ENCODE results near the gene MOV10L1.

The MOV10L1 gene

DNA sequence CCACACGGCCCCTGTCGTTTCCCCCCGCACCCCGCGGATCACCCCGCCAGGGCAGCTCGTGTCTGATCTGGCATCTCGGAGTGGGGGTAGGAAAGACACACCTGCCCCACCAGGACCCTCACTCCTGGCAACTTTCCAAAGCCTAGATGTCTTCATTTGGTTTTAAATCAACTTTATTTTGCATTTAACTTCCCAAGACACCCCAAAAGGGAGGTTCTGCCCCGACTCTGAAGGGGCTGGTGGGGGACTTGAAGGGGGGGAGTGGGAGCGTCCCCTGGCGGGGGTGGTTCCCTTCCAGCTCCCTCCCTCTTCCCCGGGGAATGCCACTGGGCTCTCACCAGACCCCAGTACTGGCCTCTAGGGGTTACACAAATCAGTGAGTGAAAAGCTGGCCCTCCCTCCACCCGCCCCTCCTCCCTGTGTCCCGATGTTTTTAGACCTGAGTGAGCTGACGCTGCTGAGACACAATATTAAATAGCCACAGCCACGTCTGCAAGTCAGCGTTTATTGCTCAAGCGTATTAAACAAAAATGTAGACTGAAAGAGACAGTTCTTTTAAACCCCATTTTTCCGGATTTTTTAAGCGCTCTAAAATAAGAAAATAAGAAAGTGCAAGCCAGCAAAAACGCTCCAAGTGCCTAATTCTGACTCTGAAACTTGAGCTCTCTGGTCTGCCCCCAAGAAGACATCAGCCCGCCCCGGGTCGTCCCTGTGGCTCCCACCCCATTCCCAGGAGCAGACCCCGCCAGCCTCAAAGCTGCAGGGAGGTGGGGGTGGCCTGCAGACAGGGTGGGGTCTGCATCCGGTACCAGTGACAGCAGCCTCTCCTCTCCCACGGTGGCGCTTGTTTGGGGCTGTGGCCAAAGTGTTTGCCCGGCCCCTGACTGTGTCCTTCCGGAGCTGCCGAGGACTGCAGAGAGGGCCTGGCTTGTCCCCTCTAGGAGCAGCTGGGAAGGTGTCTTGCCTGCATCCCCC, 30.6 kb upstream of the MOV10L1 start:
- no peak for DNase-seq

DNA sequence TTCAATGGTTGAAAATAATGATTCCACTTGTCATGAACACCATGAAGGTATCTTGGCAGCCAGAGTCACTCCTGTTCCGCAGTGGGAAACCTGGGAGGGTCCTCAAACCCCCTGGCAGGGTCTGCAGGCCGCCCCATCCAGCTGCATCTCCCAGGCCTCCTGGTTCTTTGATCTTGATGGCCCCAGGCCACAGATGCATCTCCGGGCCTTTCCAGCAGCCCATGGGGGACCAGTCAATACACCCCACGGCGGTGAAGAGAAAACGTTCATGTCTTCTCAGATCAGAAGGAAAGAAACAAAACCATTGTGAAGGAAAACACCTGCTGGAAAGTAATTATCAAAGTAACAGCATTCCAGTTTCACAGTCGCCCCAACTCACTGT, 29.9 kb upstream of the MOV10L1 start:
- no peak for DNase-seq

DNA sequence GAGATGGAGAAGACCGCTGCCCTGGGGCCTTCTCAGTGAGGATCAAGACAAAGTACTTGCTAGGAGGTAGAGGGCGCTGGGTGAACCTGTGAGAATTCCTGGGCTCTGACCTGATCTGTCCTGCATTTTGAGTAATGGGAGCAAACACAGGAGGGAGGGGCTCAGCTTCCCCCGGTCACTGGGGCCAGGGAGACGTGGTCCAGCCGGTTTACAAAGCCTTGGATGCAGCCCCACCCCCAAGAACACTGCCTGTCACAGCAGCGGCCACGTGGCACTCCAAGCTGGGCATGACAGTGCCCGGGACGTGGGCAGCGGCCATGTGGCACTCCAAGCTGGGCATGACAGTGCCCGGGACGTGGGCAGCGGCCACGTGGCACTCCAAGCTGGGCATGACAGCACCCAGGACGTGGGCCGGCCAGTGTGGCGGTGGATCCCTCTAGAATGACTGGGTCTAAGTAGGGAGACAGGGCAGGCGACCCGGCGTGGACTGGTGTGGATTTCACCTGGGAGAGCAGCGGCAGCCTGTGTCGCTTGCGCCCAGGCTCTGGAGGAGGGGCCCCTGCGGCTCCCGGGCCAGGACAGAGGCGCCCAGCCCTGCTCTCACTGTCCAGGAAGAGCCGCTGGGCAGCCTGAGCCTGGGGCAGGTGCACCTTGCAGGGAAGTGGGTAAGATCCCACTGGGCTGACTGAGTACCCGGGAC, 29.2 kb upstream of the MOV10L1 start:
- DNase-seq = no peak

DNA sequence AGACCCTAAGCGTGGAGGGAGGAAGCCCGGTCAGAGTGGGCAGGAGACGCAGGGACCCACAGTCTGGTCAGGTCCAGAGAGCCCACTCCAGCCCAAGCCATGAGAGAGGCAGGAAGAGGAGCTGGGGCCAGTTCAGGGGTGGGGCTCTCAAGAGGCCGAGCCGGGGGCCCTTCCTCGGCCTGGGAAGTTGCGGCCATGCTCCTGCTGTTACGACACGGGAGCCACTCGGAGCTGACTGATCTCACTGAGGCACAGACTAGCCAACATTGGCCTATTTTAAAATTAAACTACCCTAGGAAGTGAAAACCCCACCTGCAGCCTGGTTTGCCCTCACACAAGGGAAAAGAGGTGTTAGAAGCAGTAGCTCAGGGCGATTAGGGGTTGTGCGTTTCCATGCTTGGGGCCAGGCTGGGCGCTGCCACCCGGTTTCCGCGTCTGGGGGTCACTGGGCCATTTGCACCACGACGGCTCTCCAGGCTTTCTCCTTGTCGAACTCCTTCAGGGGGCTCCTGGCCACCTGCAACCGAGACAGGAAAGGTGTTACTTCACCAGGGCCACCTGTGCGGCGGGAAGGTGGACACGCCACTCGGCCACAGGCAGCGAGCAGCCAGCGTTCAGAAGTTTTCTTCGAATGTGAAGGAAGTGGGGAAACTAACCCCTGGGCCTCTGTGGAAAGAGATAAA, 28.5 kb upstream of the MOV10L1 start:
- no peak for DNase-seq

DNA sequence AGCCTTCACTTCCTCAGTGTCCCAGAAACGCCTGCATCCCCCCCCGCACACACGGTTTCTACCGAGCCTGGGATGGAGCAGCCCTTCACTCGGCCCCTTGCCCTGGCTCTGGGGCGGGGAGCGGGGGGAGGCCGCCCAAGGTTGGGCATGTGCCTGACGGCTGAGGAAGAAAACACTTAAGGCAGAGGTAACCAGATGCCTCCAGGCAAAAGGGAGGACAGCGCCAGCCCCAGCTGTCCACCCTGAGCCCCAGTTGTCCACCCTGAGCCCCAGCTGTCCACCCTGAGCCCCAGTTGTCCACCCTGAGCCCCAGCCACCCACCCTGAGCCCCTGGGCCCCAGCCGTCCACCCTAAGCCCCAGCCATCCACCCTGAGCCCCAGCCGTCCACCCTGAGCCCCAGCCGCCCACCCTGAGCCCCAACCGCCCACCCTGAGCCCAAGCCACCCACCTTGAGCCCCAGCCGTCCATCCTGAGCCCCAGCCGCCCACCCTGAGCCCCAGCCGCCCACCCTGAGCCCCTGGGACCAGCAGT, 27.9 kb upstream of the MOV10L1 start:
- DNase-seq = no peak

DNA sequence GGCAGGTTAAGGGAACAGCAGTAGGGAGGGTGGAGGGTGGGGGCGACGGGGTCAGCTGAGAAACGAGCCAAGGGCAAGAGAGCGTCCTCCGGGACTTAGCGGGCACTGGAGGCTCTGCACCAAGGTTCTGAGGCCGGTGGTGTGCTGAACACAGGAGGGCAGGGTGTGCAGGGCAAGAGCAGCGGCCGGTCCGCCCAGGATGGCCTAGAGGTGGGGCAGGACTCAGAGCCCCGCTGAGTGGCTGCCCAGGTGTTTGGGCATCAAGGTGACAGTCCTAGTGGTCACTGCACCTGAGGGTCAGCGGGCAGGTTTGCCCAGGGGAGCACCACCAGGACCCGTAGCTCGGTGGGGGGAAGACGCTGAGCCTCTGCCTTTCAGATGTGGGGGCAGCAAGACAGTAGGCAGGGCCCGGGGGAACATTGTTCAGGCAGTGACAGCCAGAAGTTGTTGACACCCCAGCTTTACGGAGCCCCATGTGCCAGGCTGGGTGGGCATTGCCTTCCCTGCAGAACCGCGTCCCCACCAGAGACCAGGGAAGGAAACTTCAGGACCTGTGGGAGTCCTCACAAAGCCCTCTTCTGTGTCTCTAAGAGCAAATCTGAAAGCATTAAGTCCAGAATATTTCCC, 27.2 kb upstream of the MOV10L1 start:
- DNase-seq = no peak

DNA sequence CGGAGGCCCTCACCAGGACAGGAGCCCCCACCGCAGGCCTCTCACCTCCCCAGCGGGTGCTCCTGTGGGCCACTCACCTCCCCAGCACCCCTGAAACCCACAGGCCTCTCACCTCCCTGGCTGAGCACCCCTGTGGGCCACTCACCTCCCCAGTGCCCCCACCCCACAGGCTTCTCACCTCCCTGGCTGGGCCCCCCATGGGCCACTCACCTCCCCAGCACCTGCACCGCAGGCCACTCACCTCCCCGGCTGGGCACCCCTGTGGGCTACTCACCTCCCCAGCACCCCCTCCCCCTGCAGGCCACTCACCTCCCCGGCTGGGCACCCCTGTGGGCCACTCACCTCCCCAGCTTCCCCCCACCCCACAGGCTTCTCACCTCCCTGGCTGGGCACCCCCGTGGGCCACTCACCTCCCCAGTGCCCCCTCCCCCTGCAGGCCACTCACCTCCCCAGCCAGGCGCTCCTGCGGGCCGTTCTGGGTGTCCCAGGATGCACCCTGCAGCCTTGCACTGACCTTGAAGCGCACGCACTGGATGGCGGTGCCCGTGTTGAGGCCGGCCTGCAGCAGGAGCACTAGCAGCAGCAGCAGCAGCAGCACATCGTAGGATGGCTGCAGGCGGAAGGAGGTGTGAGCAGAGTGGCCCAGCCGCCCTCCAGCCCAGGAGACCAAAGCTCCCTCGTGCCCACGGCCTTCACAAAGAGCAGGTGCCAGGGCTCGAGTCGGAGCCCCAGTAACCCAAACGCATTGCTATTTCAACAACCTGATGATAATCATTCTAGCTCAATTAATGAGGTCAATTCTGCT, 26.0 kb upstream of the MOV10L1 start:
- DNase-seq = no peak

DNA sequence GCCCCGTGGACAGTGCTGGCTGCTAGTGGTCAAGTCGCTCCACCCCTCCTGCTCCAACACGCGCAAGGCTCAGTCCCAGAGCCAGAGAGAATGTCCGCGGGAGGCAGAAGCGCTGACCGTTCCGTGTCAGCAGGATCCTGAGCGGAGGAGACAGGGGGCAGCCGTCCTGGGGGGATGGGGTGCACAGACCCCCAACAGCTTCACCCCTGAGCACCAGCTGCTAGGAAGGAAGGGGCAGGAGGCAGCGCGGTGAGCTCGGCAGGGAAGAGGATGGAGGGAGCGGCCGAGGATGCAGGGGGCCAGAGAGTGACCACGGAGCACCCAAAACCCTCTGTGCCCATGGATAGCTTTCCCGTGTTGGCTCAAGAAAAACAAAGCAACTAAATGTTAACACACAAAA, 25.4 kb upstream of the MOV10L1 start:
- DNase-seq = no peak

DNA sequence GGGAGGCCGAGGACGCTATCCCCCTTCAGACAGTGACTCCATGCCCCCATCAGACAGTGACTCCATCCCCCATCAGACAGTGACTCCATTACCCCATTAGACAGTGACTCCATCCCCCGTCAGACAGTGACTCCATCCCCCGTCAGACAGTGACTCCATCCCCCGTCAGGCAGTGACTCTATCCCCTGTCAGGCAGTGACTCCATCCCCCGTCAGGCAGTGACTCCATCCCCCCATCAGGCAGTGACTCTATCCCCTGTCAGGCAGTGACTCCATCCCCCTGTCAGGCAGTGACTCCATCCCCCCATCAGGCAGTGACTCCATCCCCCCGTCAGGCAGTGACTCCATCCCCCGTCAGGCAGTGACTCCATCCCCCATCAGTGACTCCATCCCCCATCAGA, 22.6 kb upstream of the MOV10L1 start:
- no peak for DNase-seq

DNA sequence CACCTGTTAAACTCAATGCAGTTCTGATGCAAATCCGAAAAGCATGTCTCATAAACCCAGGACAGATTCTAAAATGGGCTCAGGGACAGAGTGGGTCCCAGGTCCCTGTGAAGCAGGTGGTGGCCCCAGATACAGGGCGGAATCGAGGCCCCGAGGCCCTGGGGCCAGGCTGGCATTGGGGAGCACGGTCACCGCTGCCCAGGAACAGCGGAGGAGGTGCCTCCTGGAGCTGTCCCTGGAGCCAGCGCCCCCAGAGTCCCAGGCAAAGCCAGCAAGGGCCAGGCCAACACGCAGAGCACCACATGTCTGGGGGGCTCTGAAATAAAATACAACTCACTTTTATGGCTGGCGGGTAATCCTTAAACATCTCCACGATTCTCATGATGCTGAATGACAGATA, 21.7 kb upstream of the MOV10L1 start:
- no peak for DNase-seq

DNA sequence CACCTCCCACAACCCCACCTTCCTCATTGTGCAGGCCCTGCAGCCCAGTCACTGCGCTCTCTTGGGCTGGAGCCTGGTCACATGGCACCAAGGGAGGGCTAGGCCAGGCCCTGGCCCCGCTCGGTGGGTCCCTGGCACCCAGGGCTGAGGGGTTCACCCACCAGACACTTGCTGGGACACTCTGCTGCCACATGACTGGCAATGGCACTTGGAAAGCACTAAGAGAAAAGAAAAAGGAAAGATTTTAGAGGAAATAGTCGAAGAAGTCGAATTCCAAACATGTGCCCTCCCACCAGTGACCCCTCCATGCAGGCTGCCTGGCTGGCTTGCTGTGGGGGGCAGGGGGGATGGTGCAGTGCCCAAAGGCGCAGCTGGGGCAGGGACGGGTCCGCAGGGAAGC, 19.4 kb upstream of the MOV10L1 start:
- DNase-seq = no peak

DNA sequence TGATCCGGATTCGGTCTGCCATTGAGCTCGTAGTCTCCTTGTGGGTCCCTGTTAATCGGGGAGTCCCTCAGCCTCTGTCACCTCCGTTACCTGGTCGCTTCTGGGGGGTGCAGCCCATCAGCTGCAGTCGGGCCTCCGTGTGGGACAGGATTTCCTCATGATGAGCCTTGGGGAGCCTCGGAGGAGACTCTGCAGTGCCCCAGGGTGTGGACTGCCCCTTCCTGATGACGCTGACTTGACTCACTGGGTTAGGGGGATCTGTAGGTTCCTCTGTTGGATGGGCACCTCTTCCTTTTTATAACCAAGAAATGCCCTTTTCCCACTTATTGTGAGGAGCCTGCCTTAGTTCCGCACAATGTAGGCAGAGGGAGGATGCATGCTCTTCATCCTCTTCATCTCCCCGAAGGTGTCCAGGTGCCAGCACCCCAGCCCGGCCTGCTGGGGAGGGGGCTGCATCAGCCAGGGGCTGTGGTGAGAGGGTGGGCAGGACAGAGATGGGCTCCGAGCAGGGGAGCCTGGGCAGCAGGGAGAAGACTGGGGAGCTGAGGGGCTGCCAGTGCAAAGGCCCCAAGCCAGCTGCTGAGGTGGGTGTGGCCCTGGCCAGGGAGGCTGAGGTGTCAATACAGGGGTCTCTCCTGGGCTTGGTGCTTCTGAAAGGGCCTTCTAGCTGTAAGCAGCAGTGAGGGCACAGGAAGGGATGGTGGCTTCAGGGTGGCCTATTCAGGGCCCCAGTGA, 18.2 kb upstream of the MOV10L1 start:
- DNase-seq = no peak

DNA sequence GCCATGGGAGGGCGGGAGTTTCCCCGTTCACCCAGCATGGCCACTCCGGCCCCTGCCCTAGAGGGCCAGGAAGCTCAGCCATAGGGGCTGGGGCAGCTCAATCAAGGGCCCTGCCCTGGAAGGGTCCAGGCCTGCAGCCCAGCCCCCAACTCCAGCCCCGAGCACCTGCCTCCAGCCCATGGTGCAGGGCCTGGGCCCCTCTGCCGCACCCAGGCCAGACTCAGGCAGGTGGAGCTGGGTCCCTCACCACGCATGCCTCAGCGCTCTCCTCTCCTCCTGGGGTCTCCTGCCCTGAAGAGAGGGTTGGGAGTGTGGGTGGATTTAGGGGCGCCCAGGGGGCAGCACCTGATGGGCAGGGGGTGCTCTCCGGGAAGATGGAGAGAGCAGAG, 17.6 kb upstream of the MOV10L1 start:
- no peak for DNase-seq

DNA sequence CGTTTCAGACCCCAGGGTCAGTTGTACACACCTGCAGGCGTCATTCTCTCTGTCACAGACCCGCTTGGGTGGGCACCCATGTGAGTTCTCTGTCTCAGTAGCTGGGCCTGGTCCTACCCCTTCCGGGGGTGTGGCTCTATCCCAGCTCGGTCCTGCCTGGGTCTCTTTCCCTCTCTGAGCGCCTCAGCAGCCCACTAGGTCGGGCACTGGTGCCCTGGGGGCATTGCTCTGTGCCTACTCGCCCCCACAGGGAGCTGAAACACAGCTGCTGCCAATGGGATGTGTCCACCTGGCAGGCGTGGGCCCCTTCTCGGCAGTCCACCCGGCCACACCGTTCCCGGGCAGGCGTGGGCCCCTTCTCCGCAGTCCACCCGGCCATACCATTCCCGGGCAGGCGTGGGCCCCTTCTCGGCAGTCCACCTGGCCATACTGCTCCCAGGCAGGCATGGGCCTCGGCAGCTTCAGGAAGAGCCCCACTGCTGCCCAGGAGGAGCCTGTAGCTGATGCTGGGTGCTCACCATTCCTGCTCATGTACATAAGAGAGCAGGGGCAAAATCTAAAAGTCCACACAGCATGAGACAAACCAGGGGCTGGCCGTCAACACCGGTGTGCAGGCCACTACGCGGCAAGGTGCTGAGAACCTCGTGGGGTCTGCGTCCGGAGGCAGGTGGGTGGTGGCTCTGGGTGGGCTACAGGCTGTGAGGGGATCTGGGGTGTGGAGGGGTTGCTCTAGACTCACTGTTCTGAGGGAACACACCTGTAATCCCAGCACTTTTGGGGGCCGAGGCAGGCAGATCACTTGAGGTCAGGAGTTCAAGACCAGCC, 16.9 kb upstream of the MOV10L1 start:
- DNase-seq = no peak

DNA sequence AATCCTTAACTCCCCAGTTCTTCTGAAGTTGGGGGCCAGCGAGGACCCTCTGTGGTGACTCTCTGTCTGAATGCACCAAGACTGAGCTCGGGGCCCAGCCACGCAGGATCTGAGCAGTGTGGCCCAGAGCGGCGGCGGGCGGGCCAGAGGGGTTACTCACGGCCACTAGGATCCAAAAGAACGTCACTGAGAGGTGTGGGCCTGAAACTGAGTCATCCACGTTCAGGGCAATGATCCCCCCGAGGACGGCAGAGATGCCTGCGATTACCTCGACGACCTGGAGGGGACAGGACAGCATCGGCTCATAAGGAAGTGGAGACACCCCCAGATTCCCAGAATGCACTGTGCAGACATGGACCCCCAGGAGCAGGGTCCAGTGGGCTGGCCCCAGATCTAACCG, 15.8 kb upstream of the MOV10L1 start:
- DNase-seq = no peak

DNA sequence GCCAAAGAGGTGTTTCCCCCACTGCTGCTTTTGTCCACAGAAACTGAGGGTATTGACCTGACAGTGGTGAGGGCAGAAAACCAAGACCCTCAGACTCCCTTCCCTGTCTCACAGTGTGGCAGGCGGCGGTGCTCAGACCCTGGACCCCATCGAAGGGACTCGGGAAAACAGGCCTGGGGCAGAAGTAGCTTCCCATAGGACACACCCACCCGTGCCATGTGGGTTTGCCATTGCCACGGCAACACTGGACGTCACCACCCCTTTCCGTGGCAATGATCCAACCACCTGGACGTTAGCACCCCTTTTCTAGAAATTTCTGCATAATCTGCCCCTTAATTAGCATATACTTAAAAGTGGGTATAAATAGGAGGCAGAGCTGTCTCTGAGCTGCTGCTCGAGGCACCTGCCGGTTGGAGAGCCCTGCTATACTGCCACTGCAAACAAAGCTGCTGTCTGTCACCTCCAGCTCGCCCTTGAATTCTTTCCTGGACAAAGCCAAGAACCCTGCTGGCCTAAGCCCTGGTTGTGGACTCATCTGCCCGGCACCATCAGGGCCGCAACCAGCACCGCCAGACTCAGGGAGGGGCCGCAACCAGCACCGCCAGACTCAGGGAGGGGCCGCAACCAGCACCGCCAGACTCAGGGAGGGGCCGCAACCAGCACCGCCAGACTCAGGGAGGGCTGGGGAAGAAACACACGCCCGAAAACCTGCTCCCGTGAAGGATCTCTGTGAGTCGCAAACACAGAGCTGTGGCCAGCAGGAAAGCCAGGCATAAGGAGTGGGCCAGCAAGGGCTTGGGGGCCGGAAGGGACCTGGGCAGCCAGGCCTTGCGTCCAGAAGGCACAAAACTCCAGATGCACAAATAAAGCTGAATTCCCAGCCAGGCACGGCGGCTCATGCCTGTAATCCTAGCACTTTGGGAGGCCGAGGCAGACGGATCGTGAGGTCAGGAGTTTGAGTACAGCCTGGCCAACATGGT, 15.0 kb upstream of the MOV10L1 start:
- no peak for DNase-seq

DNA sequence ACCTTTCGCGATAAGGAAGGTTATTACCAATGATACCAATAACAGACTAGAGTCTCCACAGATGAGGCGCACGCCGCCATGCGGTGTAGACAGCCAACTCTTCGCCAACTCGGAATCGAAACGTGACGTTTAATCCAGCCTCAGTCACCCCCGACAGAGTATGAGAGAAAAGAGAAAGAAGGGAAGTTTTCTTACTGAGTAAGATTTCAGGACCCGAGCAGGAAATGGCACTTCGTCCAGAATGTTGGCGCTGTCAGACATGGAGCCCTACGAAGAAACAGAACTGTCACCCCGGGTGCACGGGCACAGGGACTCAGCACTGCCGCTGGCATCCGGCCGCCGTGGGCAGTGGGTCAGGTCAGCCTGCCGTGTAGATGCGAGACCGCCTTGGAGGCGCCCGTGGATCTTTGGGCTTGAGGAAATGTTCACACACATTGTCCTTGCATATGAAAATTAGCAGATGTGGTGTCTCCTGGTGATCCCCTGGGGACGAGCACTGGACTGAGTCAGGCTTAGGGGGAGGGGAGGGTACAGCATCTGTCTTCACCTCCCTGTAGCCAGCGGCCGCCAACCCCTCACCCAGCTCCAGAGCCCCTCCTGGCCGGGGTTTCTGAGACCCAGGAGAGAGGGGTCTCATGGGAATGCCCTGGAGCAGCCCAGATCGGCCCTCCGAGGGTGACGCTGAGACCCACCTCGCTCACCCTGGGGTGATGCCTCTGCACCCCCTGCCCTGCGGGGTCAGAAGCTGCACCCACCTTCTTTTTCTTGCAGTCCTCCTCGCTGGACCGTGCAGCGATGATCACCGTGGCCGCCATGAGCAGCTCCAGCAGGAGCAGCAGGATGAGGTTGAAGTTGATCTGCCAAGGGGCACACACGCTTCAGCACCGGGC, 12.9 kb upstream of the MOV10L1 start:
- DNase-seq = no peak

DNA sequence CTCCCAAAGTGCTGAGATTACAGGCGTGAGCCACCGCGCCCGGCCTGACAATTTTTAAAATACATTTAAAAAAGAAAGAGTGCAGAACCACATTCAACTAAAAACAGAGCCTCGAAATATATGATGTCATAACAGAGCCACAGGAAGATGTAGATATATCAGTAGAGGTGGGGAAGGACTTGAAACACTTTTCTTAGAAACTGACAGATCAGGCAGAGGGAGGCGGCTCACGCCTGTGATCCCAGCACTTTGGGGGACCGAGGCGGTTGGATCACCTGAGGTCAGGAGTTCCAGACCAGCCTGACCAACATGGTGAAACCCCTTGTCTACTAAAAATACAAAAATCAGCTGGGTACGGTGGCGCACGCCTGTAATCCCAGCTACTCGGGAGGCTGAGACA, 11.6 kb upstream of the MOV10L1 start:
- no peak for DNase-seq
